ENCODE measurements around the gene DBP.
"Not testable (repeated sequence)": the region's sequence is repeated elsewhere in the genome, so short reads cannot be mapped to it uniquely, and the experiment has no call there.

Gene DBP

GRCh38 chr19:48635263-48635965 is 1.8 kb downstream of the DBP start:
- DNase-seq (ENCODE audit: low read depth in 2 of 2) = peak in 1 of 2 donors; percentile 56
- H3K4me3 ChIP-seq (replicated peaks in 1 of 2; ENCODE audit: low read depth in 2 of 2, low read length in 2 of 2) = peak overlapping the region; percentile 38 to 69
- no peak for TF ChIP-seq CTCF (IDR thresholded peaks at IDR 0.05; ENCODE audit: low read depth, low read length)

- DNase-seq (ENCODE audit: low read depth in 2 of 2) = peak; percentile 95 to 98
- no peak for TF ChIP-seq CTCF (IDR thresholded peaks at IDR 0.05; ENCODE audit: low read depth, low read length)
These were observed 2.5 kb downstream of the DBP start for GRCh38 chr19:48634424-48635262.

GRCh38 chr19:48634036-48634342 is 3.2 kb downstream of the DBP start:
- no peak for DNase-seq (ENCODE audit: low read depth in 2 of 2)
- no peak for TF ChIP-seq CTCF (IDR thresholded peaks at IDR 0.05; ENCODE audit: low read depth, low read length)
- no peak overlapping the region for H3K4me3 ChIP-seq (replicated peaks in 1 of 2; ENCODE audit: low read depth in 2 of 2, low read length in 2 of 2)

More at GRCh38 chr19:48634424-48635262, 2.5 kb downstream of the DBP start:
- peak overlapping the region in 1 of 2 donors; percentile 13 for H3K4me3 ChIP-seq (replicated peaks in 1 of 2; ENCODE audit: low read depth in 2 of 2, low read length in 2 of 2)

DNA sequence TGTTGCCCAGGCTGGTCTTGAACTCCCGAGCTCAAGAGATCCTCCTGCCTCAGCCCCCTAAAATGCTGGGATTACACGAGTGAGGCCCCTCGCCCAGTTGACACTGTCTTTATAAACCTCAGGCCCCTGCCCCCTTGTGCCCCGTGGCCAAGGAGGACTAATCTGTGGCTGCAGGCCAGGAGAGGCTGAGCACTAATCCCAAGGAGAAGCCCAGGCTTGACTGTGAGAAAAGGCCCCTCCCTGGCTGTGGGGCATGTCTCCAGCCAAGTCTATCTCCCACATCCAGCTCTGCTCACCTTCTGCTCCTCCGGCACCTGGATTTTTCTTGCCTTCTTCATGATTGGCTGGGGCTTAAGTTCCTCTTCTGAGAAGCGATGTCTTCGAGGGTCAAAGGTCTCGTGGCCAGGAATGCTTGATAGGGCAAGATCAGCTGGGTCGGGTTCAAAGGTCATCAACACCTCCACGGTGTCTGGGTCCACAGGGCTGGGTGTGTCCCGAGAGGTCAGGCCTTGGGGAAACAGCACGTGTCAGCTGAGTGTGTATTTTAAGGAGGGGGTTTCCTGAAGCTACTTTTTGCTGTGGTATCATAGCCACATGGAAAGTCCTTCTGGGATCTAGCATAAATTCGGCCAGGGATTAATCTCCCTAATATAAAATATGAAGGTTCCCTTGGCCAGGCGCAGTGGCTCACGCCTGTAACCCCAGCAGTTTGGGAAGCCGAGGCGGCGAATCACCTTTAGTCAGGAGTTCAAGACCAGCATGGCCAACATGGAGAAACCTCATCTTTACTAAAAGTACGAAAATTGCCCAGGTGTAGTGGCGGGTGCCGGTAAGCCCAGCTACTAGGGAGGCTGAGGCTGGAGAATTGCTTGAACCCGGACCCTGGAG is 3.8 kb downstream of the DBP start:
- H3K4me3 ChIP-seq (replicated peaks in 1 of 2; ENCODE audit: low read depth in 2 of 2, low read length in 2 of 2) = no peak overlapping the region
- no peak for TF ChIP-seq CTCF (IDR thresholded peaks at IDR 0.05; ENCODE audit: low read depth, low read length)
- DNase-seq (ENCODE audit: low read depth in 2 of 2) = no peak

DNA sequence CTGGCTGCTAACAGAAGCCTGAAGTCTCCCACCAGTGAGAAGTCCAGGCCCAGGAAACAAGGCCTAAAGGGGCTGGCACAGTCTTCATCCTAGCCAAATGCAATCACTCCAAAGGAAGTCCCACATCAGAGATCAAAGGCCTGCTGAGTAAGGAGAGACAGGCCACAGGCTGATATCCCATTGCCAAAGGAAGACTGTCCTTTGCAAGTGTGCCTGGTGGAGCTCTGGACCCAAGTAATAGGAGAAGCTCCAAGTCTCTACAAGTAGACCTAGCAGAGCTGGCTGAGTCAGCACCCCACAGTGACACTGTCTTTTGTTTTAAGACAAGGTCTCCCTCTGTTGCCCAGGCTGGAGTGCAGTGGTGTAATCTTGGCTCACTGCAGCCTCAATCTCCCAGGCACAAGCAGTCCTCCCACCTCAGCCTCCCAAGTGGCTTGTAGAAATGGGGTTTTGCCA is 4.5 kb downstream of the DBP start:
- TF ChIP-seq CTCF (IDR thresholded peaks at IDR 0.05; ENCODE audit: low read depth, low read length) = no peak
- H3K4me3 ChIP-seq (replicated peaks in 1 of 2; ENCODE audit: low read depth in 2 of 2, low read length in 2 of 2) = no peak overlapping the region
- DNase-seq (ENCODE audit: low read depth in 2 of 2) = peak in 1 of 2 donors; percentile 53

DNA sequence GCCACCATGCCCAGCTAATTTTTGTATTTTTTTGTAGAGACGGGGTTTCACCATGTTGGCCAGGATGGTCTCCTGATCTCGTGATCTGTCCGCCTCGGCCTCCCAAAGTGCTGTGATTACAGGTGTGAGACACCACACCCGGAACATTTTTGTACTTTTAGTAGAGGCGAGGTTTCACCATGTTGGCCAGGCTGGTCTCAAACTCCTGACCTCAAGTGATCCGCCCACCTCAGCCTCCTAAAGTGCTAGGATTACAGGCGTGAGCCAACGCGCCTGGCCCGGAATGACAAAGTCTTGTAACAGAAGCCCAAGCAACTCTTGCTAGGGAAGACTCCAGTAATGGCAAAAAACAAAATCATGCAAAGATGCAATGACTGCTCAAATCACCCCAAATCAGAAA is 4.9 kb downstream of the DBP start:
- DNase-seq (ENCODE audit: low read depth in 2 of 2); H3K4me3 ChIP-seq (replicated peaks in 1 of 2; ENCODE audit: low read depth in 2 of 2, low read length in 2 of 2): not testable (repeated sequence)

Measured in cardiac fibroblast (primary cell).